Adrenal gland (tissue), 5 donors: ENCODE measurements around the gene AKAP13.

Experiments
- POLR2A ChIP-seq, 2 donors: fragments of 450-650 bp; IDR thresholded peaks; one replicate each; pipeline ENCODE4 v1.6.1; 2017; ENCODE audit warnings: antibody characterized with exemption in 2 of 2, mild to moderate bottlenecking in 2 of 2, moderate library complexity in 1 of 2
- TF ChIP-seq, protein P1 (sequence below), 6 experiments: fragments of 450-650 bp in 4 of 6; fragments of 200-600 bp in 2 of 6; sonication (generic) in 1 of 6; IDR thresholded peaks; 1 replicate in 5 of 6; 2 replicates in 1 of 6; pipeline versions ENCODE4 v1.5.1 to v1.8.0; 2016 to 2021; ENCODE audit warnings: antibody characterized with exemption in 6 of 6, mild to moderate bottlenecking in 2 of 6, moderate library complexity in 1 of 6
- donor health status: DM: no; HTN: no; CAD: no.

DNA sequence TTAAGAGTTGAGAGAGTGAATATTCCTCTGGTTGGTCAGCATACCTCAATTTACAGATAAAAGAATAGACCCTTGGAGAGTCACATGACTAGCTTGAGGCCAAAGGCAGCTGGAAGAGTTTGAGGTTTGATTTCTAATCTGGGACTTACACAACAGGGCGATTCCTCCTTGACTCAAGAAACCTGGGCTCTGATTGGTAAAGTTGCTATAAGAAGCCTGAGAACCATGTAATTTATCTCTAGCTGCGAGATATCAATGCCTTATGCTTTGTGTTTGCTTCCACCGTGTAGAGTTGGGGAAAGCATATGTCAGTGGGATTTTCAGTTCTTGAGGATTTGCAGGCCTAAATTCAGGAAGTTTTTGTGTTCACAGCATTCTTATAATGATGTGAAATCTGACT is 208.3 kb downstream of the AKAP13 start:
- TF ChIP-seq, protein P1, sequence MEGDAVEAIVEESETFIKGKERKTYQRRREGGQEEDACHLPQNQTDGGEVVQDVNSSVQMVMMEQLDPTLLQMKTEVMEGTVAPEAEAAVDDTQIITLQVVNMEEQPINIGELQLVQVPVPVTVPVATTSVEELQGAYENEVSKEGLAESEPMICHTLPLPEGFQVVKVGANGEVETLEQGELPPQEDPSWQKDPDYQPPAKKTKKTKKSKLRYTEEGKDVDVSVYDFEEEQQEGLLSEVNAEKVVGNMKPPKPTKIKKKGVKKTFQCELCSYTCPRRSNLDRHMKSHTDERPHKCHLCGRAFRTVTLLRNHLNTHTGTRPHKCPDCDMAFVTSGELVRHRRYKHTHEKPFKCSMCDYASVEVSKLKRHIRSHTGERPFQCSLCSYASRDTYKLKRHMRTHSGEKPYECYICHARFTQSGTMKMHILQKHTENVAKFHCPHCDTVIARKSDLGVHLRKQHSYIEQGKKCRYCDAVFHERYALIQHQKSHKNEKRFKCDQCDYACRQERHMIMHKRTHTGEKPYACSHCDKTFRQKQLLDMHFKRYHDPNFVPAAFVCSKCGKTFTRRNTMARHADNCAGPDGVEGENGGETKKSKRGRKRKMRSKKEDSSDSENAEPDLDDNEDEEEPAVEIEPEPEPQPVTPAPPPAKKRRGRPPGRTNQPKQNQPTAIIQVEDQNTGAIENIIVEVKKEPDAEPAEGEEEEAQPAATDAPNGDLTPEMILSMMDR (IDR thresholded peaks at IDR 0.05) = no peak
- TF ChIP-seq POLR2A (IDR thresholded peaks at IDR 0.05) = no peak
